AG08395 (cell line): ENCODE measurements around the gene MPL.
A peak's percentile ranks its signal among the peaks of the same experiment; 100 is the strongest.

Source experiments
- DNase-seq: peaks from one replicate; pipeline ENCODE4 v3.0.0; 2012; ENCODE audit warnings: mixed read lengths, low spot score

The MPL gene

DNA sequence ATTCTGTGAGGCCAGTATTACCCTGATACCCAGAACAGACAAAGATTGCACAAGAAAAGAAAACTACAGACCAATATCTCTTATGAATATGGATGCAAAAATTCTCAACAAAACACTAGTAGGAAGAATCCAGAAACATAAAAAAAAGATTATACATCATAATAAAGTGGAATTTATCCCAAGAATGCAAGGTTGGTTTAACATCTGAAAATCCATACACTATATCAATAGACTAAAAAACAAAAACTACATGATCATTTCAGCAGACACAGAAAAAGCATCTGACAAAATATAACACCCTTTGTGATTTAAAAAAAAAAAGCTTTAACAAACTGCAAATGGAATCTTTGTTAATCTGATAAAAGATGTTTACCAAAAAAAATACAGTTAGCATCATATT is 12.2 kb upstream of the MPL start:
- no peak for DNase-seq

DNA sequence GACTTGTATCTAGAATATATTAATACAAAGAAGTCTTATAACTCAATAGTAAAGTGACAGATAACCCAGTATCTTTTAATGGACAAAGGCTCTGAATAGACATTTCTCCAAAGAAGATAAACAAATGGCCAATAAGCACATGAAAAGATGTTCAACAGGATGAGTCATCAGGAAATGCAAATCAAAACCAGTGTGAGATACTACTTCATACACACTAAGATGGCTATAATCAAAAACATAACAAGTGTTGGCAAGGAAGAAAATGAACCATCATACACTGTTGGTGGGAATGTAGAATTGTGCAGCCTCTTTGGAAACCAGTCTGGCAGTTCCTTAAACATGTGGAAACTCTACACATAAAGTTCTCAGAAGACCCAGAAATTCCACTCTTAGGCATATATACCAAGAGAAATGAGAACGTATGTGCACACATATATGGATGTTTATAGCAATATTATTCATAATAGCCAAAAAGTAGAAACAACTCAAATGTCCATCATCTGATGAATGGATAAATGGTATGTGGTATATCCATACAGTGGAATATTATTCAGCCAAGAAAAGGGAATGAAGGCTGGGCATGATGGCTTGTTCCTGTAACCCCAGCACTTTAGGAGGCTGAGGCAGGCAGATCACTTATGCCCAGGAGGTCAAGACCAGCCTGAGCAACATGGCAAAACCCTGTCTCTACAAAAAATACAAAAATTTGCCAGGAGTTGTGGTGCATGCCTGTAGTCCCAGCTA is 9.9 kb upstream of the MPL start:
- no peak for DNase-seq

DNA sequence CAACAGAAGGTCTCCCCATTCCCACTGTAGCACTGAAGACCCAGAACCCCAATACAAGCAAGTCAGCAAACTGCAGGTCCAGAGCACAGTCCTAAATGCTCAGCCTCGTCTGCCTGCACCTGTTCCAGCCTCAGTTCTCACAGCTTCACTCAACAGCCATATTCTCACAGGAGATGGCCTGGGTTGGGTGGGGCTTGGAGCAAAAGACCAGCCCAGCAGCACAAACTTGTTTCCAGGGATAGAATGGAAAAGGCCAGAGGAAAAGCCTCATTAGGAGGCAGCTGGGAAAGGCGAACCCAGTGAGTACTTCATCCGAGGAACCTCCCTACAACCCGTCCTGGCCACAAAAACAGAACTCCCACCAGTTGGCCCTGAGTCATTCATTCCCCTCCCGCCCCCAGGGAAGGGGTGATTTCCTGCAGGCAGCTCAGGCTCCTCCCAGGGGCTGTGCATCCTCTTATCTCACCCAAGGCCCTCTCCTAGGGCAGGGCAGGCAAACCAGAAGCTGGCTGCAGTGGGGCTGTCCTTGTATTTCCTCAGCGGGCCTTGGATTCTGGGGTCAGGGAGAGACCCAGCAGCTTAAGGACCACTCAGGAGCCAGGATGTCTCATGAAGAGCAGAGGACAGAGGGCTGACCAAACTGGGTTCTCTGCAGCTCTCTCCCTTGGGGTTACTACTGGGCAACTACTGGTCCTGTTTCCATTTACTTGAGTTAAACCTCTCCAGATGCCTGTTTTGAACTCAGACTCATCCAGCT is 7.4 kb upstream of the MPL start:
- DNase-seq: peak; percentile 87

DNA sequence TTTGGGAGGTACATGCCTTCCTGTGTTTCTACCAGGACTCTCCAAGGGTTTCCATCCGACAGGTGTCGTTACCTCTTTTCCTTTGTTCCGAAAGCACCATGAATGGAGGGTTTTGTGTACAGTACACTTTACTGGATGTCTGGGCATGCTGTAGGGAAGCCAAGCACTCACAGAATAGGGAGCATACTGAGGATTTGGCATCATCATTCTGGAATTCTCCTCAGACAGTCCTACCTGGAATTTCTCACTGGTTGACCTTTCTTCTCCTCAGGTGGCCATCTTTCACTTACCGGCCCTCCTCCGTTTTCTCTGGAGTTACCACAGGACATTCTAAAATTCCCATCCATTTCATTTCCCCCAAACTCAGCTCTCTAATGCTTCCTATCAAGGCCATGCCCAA is 5.9 kb upstream of the MPL start:
- no peak for DNase-seq

DNA sequence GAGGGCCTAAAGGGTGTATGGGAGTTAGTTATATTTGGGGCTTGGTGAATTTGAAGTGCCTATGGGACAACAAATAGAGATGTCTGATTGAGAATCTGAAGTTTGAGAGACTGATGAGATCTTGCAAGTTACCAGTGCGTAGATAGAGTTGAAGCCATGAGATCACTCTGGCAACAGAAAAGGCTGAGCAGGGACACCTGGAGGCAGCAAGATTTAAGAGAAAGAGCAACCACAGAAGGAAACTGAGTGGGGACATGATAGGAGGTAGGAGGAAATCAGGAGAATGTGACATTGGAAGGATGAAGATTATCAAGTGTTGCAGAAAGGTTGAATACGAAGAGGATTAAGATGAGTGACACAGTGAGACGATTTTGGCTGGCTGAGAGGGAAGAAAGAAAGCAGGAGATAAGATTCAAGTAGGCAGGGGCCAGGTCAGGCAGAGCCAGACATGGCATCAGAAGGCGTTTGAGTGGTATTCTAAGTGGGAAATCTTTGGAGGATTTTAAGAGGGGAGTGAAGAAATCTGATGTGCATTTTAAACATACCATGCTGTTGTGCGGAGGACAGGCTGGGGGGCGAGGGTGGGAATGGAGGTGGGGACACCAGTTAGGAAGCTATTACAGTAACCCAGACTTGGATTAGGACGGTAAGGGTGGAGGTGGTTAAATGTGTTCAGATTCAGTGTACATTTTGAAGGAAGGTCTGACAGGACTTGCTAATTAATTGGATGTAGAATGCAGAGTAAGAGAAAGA is 3.0 kb upstream of the MPL start:
- DNase-seq: no peak

DNA sequence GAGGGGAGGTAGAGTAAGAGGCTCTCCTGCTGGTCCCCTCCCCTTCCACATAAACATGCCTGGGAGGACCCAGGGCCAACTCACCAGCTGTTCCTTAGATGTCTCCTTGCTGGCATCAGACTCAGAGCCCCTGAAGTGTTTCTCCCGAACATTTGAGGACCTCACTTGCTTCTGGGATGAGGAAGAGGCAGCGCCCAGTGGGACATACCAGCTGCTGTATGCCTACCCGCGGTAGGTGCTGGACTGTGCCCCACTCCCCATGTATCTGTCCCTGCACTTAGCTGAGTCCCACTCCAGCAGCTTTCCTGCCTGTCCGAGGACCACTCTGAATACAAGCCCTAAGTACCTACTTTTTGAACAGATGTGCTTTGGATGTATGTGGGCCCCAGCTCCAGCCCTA is 383 bp downstream of the MPL start:
- DNase-seq: no peak

DNA sequence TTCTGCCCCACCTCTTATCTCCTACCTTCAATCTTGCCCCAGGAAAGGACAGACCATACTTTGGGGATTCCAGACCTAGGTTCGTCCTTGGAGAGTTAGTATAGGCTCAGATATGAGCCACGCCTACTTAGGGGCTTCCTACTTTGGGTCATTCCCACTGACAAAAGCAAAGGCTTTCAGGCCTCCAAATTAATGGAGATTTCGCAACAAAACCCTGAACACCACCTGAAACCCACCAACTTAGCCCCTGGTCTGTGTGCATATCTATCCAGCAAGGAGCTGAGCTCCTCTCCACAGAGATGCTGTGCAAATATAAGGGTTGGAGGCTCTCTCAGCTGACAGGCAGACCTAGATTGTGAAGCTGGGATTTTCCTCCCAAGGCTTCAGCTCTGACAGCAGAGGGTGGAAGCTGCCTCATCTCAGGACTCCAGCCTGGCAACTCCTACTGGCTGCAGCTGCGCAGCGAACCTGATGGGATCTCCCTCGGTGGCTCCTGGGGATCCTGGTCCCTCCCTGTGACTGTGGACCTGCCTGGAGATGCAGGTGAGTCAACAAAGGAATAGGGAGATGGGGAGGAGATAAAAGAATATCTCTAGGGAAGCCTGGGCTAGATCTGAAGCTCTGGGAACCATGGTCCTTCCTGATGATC is 2.1 kb downstream of the MPL start:
- DNase-seq: no peak

DNA sequence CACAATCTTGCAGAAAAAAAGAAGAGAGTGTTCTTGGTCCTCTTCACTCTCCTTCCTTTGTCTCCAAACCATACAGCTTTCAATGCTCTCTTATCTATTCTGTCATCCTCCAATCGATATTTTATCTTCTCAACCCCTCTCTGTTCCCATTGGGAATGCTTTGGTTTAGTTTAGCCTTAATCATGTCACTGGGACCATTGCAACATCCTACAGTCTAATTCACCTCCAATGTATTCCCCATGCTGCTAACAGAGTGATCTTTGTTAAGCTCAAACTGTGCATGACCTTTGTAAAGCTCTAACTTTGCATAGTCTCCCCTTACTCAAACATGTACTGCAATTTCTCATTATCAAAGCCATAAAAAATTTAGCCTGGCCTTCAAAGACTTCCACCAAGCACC is 2.9 kb downstream of the MPL start:
- no peak for DNase-seq

DNA sequence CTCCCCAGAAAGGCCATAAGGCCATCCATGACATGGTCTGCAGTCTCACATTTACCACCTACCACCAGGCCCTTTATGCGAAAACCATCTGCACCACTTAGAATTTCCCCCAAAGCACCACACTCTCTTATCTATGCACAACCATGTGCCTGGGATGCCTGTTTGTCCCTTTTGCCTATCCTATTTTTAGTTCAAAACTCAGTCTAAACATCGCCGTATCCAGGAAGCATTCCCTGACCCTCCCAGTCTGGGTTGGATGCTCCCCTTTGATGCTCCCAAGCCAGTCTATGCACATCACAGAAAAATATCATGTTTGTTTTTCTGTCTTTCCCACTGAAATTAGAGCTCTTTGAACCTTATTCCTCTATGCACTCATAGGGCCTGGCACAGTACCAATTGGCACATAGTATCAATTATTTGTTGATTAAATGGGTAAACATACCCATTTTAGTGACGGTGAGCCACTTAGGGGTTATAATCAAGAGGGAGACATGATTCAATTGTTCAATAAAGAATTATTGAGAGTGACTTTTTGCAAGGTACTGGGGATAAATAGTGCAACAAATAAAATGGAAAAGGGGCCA is 6.7 kb downstream of the MPL start:
- DNase-seq: no peak

DNA sequence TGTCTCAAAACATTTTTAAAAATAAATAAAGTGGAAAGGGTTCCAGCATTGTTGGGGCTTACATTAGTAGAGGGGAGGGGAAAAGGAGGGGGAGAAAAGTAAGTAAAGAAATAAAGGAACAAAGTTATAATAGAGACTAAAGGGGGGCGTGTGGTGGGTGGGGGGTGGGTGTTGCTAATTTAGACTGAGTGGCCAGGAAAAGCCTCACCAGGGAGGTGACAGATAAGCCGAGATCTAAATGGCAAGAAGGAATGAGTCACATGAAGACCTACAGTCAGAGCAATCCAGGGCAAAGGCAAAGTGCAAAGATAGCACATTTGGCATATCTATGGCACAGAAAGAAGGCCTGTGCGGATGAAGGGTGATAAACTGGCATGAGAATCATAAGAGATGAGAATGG is 7.5 kb downstream of the MPL start:
- DNase-seq: no peak

DNA sequence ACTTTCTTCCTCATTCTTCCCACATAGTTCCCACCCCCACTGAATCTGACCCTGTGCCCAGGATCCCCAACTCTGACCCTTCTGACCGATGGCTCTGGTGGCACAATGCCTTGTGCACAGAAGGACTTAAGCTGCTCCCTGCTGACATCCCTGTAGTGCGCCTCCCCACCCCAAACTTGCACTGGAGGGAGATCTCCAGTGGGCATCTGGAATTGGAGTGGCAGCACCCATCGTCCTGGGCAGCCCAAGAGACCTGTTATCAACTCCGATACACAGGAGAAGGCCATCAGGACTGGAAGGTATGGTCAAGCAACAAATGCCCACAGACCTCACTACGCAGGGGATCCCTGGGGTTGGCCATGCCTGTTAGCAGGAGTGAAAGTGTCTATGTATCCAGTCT is 9.0 kb downstream of the MPL start:
- DNase-seq: no peak

DNA sequence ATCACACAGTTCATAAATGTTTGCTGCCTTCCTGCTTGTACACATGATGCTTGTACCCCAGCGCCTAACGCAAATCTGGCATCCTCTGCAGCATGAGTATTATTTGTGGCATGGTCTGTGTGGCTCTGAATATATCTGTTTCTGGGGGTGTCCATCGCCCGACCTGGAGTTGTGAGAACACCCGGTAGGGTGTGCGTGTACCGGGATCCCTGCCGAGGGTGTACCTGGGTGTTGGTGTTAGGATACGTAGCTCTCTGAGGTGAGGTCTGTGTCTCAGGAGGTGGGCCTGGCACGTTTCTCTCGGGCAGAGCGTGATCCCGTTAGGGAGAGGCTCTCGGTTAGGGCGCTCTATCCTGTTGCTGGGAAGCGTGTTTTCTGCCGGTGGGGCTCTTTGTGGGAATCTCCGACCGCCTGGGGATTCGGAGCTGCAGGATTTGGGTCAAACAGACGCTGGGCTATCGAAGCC is 10.8 kb downstream of the MPL start:
- DNase-seq: peak; percentile 21

DNA sequence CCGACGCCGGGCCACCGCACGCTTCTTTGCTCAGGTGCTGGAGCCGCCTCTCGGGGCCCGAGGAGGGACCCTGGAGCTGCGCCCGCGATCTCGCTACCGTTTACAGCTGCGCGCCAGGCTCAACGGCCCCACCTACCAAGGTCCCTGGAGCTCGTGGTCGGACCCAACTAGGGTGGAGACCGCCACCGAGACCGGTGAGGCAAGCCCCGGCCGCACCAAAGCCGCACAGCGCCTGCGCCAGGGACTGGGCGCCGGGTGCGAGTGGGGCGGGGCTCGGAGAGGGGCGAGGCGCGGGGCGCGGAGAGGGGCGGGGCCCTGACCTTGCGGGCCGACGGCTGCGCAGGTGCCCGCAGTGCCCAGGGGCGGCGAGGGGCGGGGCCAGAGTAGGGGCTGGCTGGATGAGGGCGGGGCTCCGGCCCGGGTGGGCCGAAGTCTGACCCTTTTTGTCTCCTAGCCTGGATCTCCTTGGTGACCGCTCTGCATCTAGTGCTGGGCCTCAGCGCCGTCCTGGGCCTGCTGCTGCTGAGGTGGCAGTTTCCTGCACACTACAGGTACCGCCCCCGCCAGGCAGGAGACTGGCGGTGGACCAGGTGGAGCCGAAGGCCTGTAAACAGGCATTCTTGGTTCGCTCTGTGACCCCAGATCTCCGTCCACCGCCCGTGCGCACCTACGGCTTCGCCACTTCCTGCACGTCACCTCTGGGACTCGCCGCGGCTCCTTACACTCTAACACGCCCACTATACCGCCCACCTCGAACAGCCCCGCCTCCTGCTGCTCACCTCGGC is 11.4 kb downstream of the MPL start:
- DNase-seq: peak; percentile 52

DNA sequence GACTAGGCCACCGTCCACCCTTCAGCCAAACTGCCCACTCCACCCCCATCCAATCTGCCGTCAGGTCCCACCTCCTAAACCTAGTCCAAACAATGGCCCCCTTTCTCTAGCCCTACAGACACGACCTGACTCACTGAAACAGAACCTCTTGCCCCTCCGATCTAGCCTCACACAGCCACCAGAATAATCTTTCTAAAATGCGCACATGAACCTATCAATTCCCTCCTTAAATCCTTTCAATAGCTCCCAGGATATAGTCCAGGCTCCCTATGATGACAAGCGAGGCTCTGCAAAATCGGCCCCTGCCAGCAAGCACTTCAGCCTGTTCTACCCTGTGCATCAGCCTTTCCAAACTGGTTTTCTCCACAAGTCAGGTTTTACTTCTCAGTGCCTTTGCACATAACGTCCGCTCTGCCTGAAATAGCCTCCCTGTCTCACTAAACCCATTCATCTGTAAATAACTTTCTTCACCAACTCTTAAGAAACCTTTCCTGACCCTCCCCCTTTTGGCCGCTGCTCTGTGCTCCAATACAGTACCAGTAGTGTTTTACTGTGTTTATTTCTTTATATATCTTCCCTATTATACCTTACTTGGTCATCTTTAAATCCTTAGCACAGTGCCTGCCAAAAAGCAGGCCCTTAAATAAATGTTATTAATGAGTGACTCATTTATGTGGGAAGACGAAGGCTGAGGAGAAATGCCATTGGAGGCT is 12.1 kb downstream of the MPL start:
- DNase-seq: no peak

DNA sequence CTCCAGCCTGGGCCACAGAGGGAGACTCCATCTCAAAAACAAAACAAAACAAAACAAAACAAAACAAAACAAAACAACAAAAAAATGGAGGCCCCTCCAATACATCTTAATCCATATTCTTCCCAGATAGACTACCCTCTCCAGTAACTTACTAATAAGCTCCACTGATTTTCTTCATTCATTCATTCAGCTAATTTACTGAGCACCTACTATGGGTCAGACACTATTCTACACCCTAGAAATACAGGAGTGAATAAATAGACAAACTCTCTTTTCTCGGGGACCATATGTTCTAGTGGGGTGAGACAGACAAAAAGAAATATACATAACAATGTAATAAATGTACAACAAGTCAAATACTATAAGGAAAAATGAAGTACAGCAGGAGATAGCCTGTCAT is 13.4 kb downstream of the MPL start:
- DNase-seq: no peak

DNA sequence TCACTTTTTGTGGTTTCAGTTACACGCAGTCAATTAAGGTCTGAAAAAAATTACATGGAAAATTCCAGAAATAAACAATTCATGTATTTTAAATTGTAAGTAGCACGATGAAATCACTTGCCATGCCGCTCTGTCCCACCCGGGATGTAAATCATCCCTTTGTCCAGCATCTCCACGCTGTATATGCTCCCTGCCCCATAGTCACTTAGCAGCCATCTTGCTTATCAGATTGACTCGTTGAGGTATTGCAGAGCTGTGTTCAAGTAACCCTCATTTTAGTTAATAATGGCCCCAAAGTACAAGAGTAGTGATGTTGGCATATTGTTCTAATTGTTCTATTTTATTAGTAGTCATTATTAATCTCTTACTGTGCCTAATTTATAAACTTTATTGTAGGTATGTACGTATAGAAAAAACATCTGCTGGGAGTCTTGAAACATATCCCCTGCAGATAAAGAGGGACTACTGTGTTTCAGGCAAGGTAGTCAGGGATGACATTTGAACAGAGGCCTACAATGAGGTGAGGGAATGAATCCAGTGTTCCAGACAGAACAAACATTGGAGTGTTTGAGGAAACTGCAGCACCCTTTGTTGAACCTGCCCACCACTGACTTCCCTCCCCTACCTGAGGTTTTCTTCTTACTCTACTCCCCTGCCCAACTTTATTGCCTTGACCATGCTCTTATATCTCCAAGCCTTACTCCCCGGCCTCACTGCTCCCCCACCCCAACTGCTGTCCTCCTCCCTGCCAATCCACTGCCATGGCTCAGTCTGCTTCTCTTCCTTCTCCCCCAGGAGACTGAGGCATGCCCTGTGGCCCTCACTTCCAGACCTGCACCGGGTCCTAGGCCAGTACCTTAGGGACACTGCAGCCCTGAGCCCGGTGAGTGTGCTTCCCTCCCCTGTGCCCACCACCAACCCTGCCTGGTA is 14.1 kb downstream of the MPL start:
- DNase-seq: no peak

DNA sequence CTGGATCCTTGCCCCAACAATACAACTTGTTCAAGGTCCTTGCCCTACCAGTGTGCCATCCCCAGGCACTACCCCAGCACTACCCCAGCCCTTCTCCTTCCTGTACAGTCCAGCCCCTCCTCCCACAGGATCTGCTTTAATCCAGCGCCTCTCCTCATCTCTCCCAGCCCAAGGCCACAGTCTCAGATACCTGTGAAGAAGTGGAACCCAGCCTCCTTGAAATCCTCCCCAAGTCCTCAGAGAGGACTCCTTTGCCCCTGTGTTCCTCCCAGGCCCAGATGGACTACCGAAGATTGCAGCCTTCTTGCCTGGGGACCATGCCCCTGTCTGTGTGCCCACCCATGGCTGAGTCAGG is 14.7 kb downstream of the MPL start:
- no peak for DNase-seq

DNA sequence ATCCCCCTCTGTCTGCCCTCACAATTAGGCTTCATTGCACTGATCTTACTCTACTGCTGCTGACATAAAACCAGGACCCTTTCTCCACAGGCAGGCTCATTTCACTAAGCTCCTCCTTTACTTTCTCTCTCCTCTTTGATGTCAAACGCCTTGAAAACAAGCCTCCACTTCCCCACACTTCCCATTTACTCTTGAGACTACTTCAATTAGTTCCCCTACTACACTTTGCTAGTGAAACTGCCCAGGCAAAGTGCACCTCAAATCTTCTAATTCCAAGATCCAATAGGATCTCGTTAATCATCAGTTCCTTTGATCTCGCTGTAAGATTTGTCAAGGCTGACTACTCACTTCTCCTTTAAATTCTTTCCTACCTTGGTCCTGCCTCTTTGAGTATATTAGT is 15.3 kb downstream of the MPL start:
- DNase-seq: no peak

DNA sequence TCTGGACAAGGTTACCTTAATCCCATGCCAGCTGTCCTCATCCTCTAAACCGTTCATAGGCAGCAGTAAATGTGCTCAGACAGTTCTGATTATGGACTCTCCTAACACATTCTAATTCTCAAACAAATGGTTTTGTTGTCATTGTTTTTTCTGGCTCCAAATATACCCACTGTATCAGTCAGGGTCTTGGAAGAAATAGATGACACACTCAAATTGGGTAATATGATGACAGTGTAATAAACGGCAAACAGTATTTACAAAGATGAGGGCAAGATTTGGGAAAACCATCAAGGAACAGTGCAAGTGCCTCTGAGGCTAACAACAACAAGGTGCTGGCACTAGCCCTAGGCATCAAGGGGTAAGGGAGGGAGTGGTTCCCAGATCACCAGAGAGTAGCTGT is 16.9 kb downstream of the MPL start:
- no peak for DNase-seq

DNA sequence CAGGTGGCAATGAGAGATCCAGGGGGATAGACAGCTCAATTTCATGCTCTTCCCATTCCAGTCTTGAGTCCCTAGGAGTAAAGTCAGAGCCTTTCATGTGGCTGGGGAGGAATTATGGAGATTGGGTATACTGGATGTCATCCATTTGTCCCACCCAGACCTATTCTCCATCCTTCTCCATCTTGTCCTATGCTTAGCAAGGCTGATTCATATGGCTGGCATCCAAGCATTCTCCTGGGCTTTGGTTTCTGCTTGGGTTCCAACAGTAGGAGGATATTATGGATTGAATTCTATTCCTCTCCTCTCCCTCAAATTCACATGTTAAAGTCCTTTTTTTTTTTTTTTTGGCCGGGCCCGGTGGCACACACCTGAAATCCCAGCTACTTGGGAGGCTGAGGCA is 17.3 kb downstream of the MPL start:
- no peak for DNase-seq
